ENCODE results near the gene GAMT. TPM values are rescaled to one million over a fixed set of nuclear protein-coding genes. Genes with fewer than 3 reads are reported as not detected.

GAMT gene
- total RNA-seq, 1 experiment from 2014 or later = 27.3 TPM

GRCh38 chr19:1394252-1395193 is 6.8 kb downstream of the GAMT start:
- Histone ChIP-seq H3K4me3 (no peak overlapping the region), H3F3A (ENCODE audit: insufficient read depth, low read depth) (no peaks in the 10 kb centered on the region), H3K36me3 (ENCODE audit: low read depth) (no peaks in the 10 kb centered on the region), H3K9me3 (ENCODE audit: insufficient read depth, low read depth) (no peaks in the 10 kb centered on the region), H3K4me2 (no peak overlapping the region), H3K27me3 (ENCODE audit: insufficient read depth, low read depth) (no peaks in the 10 kb centered on the region), H3K9me2 (ENCODE audit: insufficient read depth) (no peaks in the 10 kb centered on the region), H3K79me2 (ENCODE audit: low read depth) (no peaks in the 10 kb centered on the region), H2AFZ (no peak overlapping the region), H3K27ac (no peak overlapping the region), H3K4me1 (replicated peaks; ENCODE audit: insufficient read depth) (no peaks in the 10 kb centered on the region), H4K20me1 (ENCODE audit: insufficient read depth) (no peaks in the 10 kb centered on the region)
- POLR2A ChIA-PET (ENCODE audit: unreplicated experiment) = no interaction called here
- no peak for DNase-seq
- intact Hi-C loops (cut with micrococcal nuclease; ENCODE audit: unreplicated experiment) = no loop called here
- BruUV-seq (replicated peaks) = no TSS peak
- no peak for TF ChIP-seq CTCF (conservative IDR thresholded peaks at IDR 0.05)
- no peak for TF ChIP-seq EZH2 (IDR thresholded peaks at IDR 0.05; ENCODE audit: low read depth)
- CTCF ChIA-PET = no interaction called here

- Histone ChIP-seq H3K4me1 (replicated peaks; ENCODE audit: insufficient read depth) (no peaks in the 10 kb centered on the region), H3K9me3 (ENCODE audit: insufficient read depth, low read depth) (no peaks in the 10 kb centered on the region), H3F3A (ENCODE audit: insufficient read depth, low read depth) (no peaks in the 10 kb centered on the region), H3K27me3 (ENCODE audit: insufficient read depth, low read depth) (no peaks in the 10 kb centered on the region), H2AFZ (no peak overlapping the region), H3K4me3 (no peak overlapping the region), H3K36me3 (ENCODE audit: low read depth) (no peaks in the 10 kb centered on the region), H3K27ac (no peak overlapping the region), H3K4me2 (no peak overlapping the region), H3K79me2 (ENCODE audit: low read depth) (no peaks in the 10 kb centered on the region), H3K9me2 (ENCODE audit: insufficient read depth) (no peaks in the 10 kb centered on the region), H4K20me1 (ENCODE audit: insufficient read depth) (no peaks in the 10 kb centered on the region)
- POLR2A ChIA-PET (ENCODE audit: unreplicated experiment) = no interaction called here
- CTCF ChIA-PET = no interaction called here
- no TSS peak for BruUV-seq (replicated peaks)
- TF ChIP-seq EZH2 (IDR thresholded peaks at IDR 0.05; ENCODE audit: low read depth) = no peak
- no peak for TF ChIP-seq CTCF (conservative IDR thresholded peaks at IDR 0.05)
- no peak for DNase-seq
- intact Hi-C loops (cut with micrococcal nuclease; ENCODE audit: unreplicated experiment) = no loop called here
Observed at GRCh38 chr19:1393841-1394240, 7.5 kb downstream of the GAMT start.

GRCh38 chr19:1392939-1393530 is 8.3 kb downstream of the GAMT start:
- no peak overlapping the region for H3K4me3 ChIP-seq
- BruUV-seq (replicated peaks) = no TSS peak
- H3K27ac ChIP-seq = no peak overlapping the region
- ChIA-PET CTCF (no interaction called here), POLR2A (ENCODE audit: unreplicated experiment) (no interaction called here)
- no peaks in the 10 kb centered on the region for H3F3A ChIP-seq (ENCODE audit: insufficient read depth, low read depth)
- DNase-seq = no peak
- no peaks in the 10 kb centered on the region for H4K20me1 ChIP-seq (ENCODE audit: insufficient read depth)
- intact Hi-C loops (cut with micrococcal nuclease; ENCODE audit: unreplicated experiment) = no loop called here
- no peaks in the 10 kb centered on the region for H3K36me3 ChIP-seq (ENCODE audit: low read depth)
- no peak overlapping the region for H3K4me2 ChIP-seq
- H3K9me3 ChIP-seq (ENCODE audit: insufficient read depth, low read depth) = no peaks in the 10 kb centered on the region
- no peaks in the 10 kb centered on the region for H3K79me2 ChIP-seq (ENCODE audit: low read depth)
- TF ChIP-seq CTCF (conservative IDR thresholded peaks at IDR 0.05) (no peak), EZH2 (IDR thresholded peaks at IDR 0.05; ENCODE audit: low read depth) (no peak)
- no peak overlapping the region for H2AFZ ChIP-seq
- H3K27me3 ChIP-seq (ENCODE audit: insufficient read depth, low read depth) = no peaks in the 10 kb centered on the region
- no peaks in the 10 kb centered on the region for H3K4me1 ChIP-seq (replicated peaks; ENCODE audit: insufficient read depth)
- H3K9me2 ChIP-seq (ENCODE audit: insufficient read depth) = no peaks in the 10 kb centered on the region

Measured in PC-9 (cell line).